Activated T-cell treated with anti-CD3 and anti-CD28 coated beads, Interleukin-2, amount 50 U/mL, for 1 hour (primary cell): ENCODE measurements around the gene PKMYT1.

Experiments
- DNase-seq: peaks from one replicate; pipeline ENCODE4 v3.0.0-alpha.2; 2020

Gene PKMYT1

GRCh38 chr16:3017794-3018506 lies 37.7 kb upstream of the PKMYT1 start, which contains the start of gene CLDN6:
Gene CLDN6, minus strand, starts transcription at chr16:3018183. Its CDS starts 2,162 bp downstream, at chr16:3016021.
- no peak for DNase-seq

GRCh38 chr16:3017344-3017743 lies 37.1 kb upstream of the PKMYT1 start:
- no peak for DNase-seq

- no peak for DNase-seq
These were observed 35.7 kb upstream of the PKMYT1 start for GRCh38 chr16:3015865-3016521.

GRCh38 chr16:3014971-3015370 lies 34.7 kb upstream of the PKMYT1 start:
- DNase-seq, result no peak

- no peak for DNase-seq
These were observed 33.9 kb upstream of the PKMYT1 start for GRCh38 chr16:3013998-3014690.

- no peak for DNase-seq
These were observed 33.3 kb upstream of the PKMYT1 start for GRCh38 chr16:3013491-3013951.

GRCh38 chr16:3012828-3013420 lies 32.7 kb upstream of the PKMYT1 start, which contains the start of gene CLDN9:
Gene CLDN9, plus strand, starts transcription at chr16:3012923. Its CDS starts 440 bp downstream, at chr16:3013363.
- no peak for DNase-seq

GRCh38 chr16:3012246-3012645 lies 32.0 kb upstream of the PKMYT1 start:
- no peak for DNase-seq

- no peak for DNase-seq
These were observed 30.3 kb upstream of the PKMYT1 start for GRCh38 chr16:3010510-3010909.

- DNase-seq, result no peak
These were observed 29.5 kb upstream of the PKMYT1 start for GRCh38 chr16:3009568-3010390.

GRCh38 chr16:3008690-3009037 lies 28.4 kb upstream of the PKMYT1 start:
- DNase-seq, result no peak

GRCh38 chr16:3007957-3008689 lies 27.9 kb upstream of the PKMYT1 start:
- DNase-seq, result peak; percentile 40

GRCh38 chr16:3007059-3007956 lies 27.1 kb upstream of the PKMYT1 start:
- no peak for DNase-seq

GRCh38 chr16:3004781-3005284 lies 24.6 kb upstream of the PKMYT1 start:
- DNase-seq, result no peak

- DNase-seq, result no peak
These were observed 24.1 kb upstream of the PKMYT1 start for GRCh38 chr16:3004319-3004718.

- DNase-seq, result peak; percentile 93
These were observed 23.5 kb upstream of the PKMYT1 start for GRCh38 chr16:3003582-3004270.

GRCh38 chr16:3001316-3001715 lies 21.1 kb upstream of the PKMYT1 start:
- no peak for DNase-seq

- no peak for DNase-seq
These were observed 20.3 kb upstream of the PKMYT1 start for GRCh38 chr16:3000540-3000939.

GRCh38 chr16:2999929-3000328 lies 19.7 kb upstream of the PKMYT1 start:
- DNase-seq, result no peak

GRCh38 chr16:2996298-2996697 lies 16.1 kb upstream of the PKMYT1 start:
- no peak for DNase-seq
